KMS-11 (cell line): ENCODE data around the gene DGCR2.
"Not testable (repeated sequence)": the region's sequence is repeated elsewhere in the genome, so short reads cannot be mapped to it uniquely, and the experiment has no call there.

Experiments used
- H2AFZ ChIP-seq: fragments of 200-600 bp; sonication (generic); 2 replicates; pipeline ENCODE4 v1.6.1; 2016; ENCODE audit warnings: antibody characterized with exemption, mixed run types, low read depth
- H3K27ac ChIP-seq: fragments of 200-600 bp; sonication (generic); 2 replicates; pipeline ENCODE4 v1.6.1; 2016; ENCODE audit warnings: mild to moderate bottlenecking, mixed run types
- H3K27me3 ChIP-seq: fragments of 200-600 bp; sonication (generic); 2 replicates; pipeline ENCODE4 v1.6.1; 2017; ENCODE audit warnings: mild to moderate bottlenecking, low read depth, mixed run types, moderate library complexity; ENCODE audit not compliant: insufficient read depth
- H3K36me3 ChIP-seq: fragments of 200-600 bp; sonication (generic); 2 replicates; pipeline ENCODE4 v1.6.1; 2017; ENCODE audit warnings: mild to moderate bottlenecking, mixed run types; ENCODE audit not compliant: insufficient read depth
- H3K4me1 ChIP-seq: fragments of 200-600 bp; sonication (generic); 2 replicates; pipeline ENCODE4 v1.6.1; 2016; ENCODE audit warnings: mild to moderate bottlenecking, low read depth, mixed run types; ENCODE audit not compliant: poor library complexity, severe bottlenecking
- H3K4me2 ChIP-seq: fragments of 200-600 bp; sonication (generic); 2 replicates; pipeline ENCODE4 v1.7.0; 2016; ENCODE audit warnings: mild to moderate bottlenecking, mixed run types
- H3K4me3 ChIP-seq: fragments of 200-600 bp; sonication (generic); IDR thresholded peaks from 2 replicates; pipeline ENCODE4 v1.6.1; 2017; ENCODE audit warnings: low read depth, low read length, mixed read lengths; ENCODE audit not compliant: insufficient read depth
- H3K79me2 ChIP-seq: fragments of 200-600 bp; sonication (generic); 2 replicates; pipeline ENCODE4 v1.6.1; 2016; ENCODE audit warnings: low read depth, mixed run types; ENCODE audit not compliant: insufficient read depth
- H3K9ac ChIP-seq: fragments of 200-600 bp; sonication (generic); 2 replicates; pipeline ENCODE4 v1.6.1; 2016; ENCODE audit warnings: mild to moderate bottlenecking, mixed run types
- H4K20me1 ChIP-seq: fragments of 200-600 bp; sonication (generic); 2 replicates; pipeline ENCODE4 v1.6.1; 2016; ENCODE audit warnings: mild to moderate bottlenecking, mixed run types; ENCODE audit not compliant: insufficient read depth
- CTCF ChIP-seq: fragments of 200-600 bp; sonication (generic); conservative IDR thresholded peaks from 2 replicates; pipeline ENCODE4 v1.6.1; 2017; ENCODE audit warnings: low read depth, mild to moderate bottlenecking, antibody characterized with exemption, low read length, moderate library complexity, mixed read lengths

DGCR2 gene

GRCh38 chr22:19016081-19016766 lies 106.0 kb downstream of the DGCR2 start:
- Histone ChIP-seq H2AFZ (no peak overlapping the region), H3K36me3 (no peaks in the 10 kb centered on the region), H3K4me3 (no peak overlapping the region), H3K27ac (no peak overlapping the region), H3K4me2 (no peak overlapping the region), H3K79me2 (no peaks in the 10 kb centered on the region), H4K20me1 (no peaks in the 10 kb centered on the region), H3K4me1 (no peaks in the 10 kb centered on the region), H3K9ac (no peak overlapping the region), H3K27me3 (peaks cover 6% of the 10 kb centered on the region; the same call in 1 of the 2 replicates)
- no peak for TF ChIP-seq CTCF

- no peak overlapping the region for H3K9ac ChIP-seq
- TF ChIP-seq CTCF = no peak
- H3K27me3 ChIP-seq = no peaks in the 10 kb centered on the region; the same call in 1 of the 2 replicates
- no peaks in the 10 kb centered on the region for H3K4me1 ChIP-seq
- H4K20me1 ChIP-seq = no peaks in the 10 kb centered on the region
- H3K4me3 ChIP-seq = no peak overlapping the region
- H3K79me2 ChIP-seq = no peaks in the 10 kb centered on the region
- H3K27ac ChIP-seq = no peak overlapping the region
- H3K4me2 ChIP-seq = no peak overlapping the region
- no peaks in the 10 kb centered on the region for H3K36me3 ChIP-seq
- H2AFZ ChIP-seq = no peak overlapping the region
Measured at GRCh38 chr22:19014886-19015285, 107.3 kb downstream of the DGCR2 start.

- H3K4me3 ChIP-seq, H3K36me3 ChIP-seq, H2AFZ ChIP-seq, H3K9ac ChIP-seq, H3K4me1 ChIP-seq, H3K27ac ChIP-seq, H4K20me1 ChIP-seq, H3K4me2 ChIP-seq, H3K27me3 ChIP-seq, H3K79me2 ChIP-seq: not testable (repeated sequence)
Measured at GRCh38 chr22:19013881-19014598, 108.2 kb downstream of the DGCR2 start.

GRCh38 chr22:19013411-19013810 lies 108.8 kb downstream of the DGCR2 start:
- not testable (repeated sequence) for H3K9ac ChIP-seq, H2AFZ ChIP-seq, H3K4me2 ChIP-seq, H3K79me2 ChIP-seq, H3K4me1 ChIP-seq, H3K27ac ChIP-seq, H3K36me3 ChIP-seq, H4K20me1 ChIP-seq, H3K27me3 ChIP-seq, H3K4me3 ChIP-seq

GRCh38 chr22:19012308-19012986 lies 109.8 kb downstream of the DGCR2 start:
- Histone ChIP-seq H3K36me3 (no peaks in the 10 kb centered on the region), H3K27ac (no peak overlapping the region), H3K9ac (no peak overlapping the region), H3K4me1 (no peaks in the 10 kb centered on the region), H3K4me3 (no peak overlapping the region), H3K27me3 (no peaks in the 10 kb centered on the region), H3K4me2 (no peak overlapping the region), H3K79me2 (no peaks in the 10 kb centered on the region), H2AFZ (no peak overlapping the region), H4K20me1 (no peaks in the 10 kb centered on the region)
- TF ChIP-seq CTCF = no peak

- H4K20me1 ChIP-seq, H3K4me1 ChIP-seq, H3K36me3 ChIP-seq, H3K27me3 ChIP-seq, H2AFZ ChIP-seq, H3K79me2 ChIP-seq, H3K9ac ChIP-seq, H3K4me3 ChIP-seq, H3K4me2 ChIP-seq, H3K27ac ChIP-seq: not testable (repeated sequence)
Measured at GRCh38 chr22:19011611-19012010, 110.6 kb downstream of the DGCR2 start.
